CD4-positive, alpha-beta T cell treated with Interleukin-6 at 100 ng/mL for 8 hours (primary cell): ENCODE results near the gene TEAD1.

ENCODE experiments used
- DNase-seq: peaks from one replicate; pipeline ENCODE4 v3.0.0-alpha.2; 2020; ENCODE audit warnings: mixed read lengths, low spot score

The TEAD1 gene

DNA sequence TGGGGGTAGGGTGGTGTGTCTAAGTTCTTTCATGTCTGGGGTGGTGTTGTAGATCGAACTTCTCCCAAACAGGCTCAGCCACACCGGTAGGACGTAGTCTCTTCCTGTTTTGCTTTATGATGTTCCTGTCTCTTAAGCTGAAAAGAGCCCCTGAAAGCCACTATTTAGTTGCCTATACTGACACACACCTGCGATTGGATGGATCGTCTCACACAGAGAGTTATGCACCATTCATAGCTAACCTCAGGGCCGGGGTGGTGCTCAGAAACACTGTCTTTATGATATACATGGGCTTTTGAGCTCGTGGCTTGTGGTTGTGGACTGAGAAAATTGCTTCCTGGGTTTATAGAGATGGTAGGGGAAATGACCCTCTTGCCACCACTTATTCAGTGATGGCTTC lies 137.6 kb downstream of the TEAD1 start:
- no peak for DNase-seq

DNA sequence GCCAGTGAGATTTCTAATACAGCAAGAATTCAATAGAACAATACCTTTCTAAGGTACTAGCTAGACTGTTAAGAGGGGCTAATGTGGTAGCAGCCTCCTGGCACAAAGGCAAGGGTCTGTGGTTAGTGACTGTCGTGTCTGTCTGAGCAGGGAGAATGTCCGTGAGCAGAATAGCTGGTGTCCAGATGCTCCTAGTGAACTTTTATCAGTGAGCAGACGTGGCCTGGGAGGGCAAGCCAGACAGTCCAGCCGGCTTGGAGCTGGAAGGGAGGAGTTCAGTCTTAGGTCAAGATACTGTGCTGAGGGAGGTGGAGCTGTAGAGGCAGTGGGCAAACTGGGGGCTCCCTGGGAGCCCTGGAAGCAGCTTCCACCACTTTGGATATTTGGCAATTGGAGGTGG lies 138.6 kb downstream of the TEAD1 start:
- DNase-seq, result no peak

DNA sequence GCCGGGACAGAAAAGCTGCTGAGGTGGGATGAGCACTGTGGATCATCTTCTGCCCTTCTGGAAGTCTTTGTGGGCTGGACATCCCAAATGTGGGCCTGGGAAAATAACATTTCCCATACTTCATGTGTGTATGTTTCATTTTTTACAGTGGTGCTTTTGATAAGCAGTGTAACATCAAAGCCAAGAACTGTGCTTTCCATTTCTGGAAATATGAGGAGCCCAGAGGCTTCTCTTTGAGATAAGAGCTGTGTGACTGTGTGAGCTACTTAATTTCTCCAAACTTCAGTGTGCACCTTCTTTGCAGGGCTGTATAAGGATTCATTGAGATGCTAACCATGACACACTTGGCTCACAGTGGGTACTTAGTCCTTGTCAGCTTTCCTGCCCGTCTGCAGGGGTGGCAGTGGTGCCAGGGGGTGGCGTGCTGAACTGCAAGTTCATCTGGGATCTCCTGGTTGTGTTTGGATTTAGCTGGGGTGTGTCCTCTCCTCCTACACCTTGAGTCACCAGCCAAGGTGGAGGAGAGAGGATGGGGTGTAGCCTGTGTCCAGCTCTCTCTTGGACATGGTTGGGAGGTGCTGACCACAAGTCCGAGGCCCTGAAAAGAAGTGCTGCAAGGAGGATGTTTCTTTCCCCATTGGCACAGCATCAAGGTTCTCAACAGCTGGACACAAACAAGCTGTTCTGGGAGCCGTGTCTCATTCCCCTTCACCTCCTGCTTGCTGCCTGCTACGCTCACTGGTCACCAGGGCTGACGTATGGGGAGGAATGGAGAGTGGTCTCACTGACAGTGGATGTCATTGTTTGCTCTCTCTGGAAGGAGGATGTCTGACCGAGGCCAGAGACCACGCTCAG lies 139.4 kb downstream of the TEAD1 start:
- DNase-seq, result no peak

DNA sequence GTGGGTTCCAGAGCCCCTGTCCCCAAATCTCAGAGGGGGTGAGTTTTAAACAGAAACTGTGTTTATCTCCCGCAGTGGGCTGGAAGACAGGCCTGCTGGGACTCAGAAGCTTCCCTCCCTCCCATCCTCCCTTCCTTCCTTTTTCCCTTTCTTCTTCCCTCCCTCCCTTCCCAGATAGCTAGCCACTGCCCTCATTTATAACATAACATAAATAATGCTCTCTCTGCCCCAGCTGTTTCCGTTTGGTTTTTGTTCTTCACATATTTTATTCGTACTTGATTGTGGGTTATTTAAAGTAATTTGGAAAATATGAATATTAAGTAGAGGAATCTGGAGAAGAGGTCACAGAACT lies 140.9 kb downstream of the TEAD1 start:
- no peak for DNase-seq

DNA sequence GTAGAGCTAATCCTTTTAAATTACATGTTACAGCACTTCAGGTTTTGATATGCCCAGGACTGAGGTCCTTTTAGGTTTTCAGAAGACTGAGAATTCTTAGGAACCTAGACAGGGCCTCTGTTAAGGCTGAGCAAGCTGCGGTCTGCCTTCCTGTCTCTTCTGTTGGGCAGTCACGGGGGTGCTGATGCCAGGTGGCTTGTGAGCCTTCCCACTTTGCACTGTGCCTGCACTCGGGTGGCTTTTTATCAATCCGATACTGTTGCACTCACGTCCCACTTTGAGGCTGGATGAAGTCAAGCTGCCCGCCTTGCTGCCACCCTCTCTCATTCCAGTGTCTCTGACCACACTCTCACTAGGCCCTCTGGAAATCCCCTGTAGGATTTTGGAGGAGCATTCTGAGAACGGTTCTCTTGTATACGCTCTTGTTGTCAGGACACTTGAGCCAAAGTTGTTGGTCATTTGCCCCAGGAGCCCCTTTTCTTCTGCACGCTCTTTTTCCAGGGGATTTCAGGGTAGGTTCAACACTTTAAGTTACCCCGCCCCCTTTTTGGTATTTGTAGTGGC lies 141.8 kb downstream of the TEAD1 start:
- DNase-seq, result no peak

DNA sequence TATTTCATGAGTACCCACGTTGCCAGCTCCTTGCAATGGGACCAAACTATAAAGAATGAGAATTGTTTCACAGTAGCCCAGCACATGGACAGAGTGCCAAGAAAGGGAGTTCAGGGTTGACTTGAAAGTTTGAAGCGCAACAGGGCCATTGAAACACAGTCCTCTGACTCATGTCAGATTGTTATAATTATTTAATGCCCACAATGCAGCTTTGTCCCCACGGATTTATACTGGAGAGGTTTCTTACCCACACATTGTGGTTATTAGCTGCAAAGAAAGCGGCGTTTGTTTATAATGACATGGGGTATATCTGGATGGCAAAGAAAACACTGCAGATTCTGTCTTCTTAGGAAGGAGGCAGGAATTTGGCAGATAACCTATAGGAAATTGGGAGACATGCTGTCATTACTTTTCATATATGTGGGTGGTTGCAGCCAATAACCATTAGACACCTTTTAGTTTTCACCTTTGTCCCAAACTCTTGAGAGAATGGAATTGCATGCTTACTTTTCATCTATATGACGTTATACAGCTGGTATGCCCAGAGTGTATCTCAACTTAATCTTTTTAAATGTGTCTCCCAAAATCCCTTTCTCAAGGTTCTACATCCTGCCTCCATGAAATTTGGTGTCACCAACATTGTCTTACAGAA lies 143.6 kb downstream of the TEAD1 start:
- DNase-seq, result no peak

DNA sequence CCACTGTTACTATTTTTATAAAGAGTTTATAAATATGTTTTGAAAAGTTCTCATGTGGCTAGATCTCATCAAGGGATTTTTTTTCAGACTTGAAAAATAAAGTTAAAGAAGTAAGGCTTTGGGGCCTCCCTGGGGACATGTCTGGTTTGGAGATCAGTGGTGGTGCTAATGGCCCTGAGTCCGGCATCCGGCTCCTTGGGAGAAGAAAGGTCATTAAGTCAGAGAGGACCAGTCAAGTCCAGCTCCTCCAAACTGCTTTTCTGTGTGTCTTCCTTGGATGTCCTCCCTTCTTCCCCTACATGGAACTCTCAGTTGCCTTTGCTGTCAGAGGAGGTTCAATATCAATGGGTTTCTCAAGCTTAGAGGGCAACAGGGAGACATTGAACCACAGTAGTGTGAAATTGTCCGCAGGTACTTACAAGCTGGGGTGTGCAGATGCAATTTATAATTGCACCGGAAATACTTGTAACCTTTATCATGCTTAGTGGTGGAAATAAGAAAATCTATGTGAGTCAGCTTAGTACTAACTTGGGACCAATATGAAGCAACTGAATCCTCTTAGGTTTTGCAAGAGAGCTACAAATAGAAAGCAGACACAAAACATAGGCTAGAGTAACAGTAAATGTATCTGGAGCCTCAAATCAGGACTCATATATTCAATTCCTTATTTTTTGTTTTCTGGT lies 144.3 kb downstream of the TEAD1 start:
- DNase-seq, result no peak

DNA sequence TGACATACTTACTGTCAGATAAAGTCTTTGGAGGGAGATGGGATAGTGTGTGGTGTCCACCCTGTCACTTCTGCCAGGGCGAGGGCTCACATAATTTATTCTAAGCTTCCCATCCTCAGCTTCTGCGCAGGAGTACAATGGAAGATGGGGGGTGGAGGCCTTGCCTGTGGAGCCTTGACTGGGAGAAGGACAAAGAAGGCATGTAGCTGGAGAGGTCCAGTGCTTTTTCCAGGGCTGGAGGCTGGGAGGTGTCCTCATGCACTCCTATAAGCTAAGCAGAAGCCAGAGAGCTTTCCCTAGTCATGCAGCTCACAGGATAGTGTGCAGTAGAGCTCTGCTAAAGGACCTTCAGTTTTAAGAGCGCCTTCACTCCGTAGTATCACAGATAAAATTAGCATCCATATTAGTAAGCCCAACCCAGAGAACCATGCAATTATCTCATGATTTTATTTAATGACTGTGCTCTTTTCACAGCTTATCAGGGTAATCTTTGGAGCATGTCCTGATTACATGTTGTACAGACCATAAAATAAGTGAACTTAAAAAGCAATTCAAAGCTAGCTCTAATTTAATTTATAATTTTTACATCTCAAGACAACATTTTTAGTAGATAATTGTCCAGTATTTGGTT lies 148.3 kb downstream of the TEAD1 start:
- DNase-seq, result no peak

DNA sequence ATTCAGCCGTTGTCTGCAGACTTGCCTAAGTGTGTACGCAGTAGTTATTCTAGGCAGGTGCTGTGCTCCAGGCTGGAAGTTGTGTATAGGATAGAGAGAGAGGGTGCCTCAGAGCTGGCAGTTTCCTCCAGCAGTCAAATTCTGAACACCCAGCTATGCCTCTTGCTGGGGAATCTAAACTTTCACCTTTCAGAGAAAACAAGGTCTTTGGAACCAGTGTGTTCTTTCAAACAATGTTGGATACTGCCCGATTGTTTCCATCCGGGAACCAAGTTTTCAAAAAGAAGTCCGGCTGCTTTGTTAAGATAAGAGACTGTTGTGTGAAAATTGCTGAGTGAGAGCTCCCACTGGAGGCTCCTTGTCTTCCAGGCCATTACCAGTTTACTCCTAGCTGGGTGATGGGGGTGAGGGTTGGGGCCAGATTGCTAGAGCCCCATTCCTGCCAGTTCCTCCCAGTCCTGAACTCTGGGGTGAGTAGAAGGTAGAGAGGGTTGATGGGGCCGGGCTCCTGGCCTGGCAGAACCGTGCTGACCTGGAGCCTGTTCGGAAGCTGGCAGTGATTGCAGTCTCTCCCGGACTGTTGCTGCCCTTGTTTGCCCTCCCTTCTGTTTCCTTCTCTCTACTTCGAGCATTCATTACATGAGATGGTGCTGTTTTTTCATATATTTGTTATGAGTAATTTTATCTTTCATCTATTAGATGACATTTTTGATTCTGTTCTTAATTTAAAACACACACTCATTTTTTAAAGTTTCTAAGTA lies 150.2 kb downstream of the TEAD1 start:
- DNase-seq, result no peak

DNA sequence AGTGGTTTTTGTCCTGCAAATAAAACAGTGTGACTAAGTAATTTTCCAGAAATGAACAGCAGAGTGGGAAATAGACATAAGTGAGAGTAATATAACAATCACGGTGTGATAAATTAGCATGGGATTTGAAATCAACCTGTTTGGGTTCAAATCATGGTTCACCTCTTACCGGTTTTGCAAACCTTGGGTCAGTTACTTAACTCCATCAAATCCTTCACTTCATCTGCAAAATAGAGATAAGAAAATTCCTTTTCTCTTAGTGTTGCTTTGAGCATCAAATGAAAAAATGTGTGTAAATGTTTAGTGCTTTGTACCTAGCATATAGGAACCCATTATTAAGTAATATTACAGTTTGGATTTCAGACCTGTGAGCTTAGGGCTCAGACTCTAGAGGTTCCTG lies 152.2 kb downstream of the TEAD1 start:
- DNase-seq, result no peak

DNA sequence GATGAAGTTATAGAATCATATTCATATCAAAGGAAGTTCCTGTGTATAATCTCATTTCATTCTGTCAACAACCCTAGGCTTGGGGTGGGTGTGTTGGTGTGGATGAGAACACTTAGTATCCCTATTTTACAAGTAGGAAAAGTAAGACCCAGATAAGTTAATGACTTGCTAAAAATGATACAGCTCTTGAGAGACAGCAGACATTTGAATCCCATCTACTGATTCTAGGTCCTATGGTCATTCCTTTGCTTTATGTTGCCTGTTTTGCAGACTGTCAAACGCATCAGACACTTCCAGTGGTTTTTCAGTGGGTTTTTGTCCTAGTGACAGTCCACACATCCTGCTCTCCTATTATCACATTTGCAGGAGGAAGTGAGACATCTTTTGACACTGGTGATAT lies 153.1 kb downstream of the TEAD1 start:
- DNase-seq, result no peak

DNA sequence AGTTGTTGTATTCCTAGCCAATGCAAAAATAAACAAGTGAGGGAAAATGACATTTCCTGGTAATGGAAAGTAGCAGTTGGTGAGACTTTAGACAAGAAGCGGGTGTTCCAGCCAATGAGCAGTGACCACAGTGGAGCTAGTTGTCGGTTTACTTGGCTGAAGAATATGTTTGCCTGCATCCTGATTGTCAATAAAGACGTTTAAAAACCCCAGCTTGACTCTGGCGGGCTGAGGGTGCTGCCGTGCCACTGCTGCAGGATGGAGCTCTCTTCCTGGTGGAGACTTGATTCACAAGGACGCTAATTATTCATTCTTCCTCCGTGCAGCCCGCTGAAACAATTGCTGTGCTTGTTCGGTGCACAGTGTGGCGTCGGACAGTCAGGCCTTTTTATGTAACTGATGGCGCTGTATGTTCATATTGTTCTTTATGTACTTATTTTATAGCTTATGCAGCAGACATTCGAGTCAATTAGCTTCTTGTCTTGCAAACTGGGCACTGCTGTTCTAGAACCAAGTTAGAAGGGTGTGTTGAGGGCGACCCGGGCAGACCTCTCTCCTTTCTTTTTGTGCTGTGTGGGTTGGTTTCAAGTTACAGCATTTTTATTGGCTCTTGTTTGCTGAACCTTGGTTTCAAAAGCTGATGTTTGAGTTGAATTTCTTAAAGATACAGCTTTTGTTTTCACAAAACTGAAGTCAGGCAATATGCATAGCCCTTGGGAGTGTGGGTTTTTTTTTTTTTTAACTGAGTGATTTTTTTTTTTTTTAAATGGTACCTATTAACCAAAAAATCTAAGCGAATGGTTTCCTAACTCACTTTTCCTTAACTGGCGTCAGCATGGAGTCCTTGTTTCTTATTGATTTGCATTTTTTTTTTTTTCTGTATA lies 153.9 kb downstream of the TEAD1 start:
- no peak for DNase-seq

DNA sequence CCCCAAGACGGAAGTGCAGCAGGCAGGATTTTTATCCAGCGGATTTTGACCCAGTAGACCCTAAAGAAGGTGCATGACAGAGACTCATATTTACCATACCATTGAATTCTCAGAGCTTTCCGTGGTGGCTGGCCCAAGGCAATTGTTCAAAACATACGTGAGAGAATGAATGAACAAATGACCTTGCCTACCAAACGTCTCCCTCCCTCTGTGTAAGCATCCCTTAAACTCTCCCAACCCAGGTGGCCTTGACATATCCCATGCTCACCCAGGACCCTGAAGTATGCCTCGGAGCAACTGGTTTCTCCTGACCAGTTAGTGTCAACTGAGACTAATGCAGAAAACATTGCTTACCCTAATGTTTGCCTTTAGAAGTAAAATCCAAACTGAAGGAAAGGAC lies 154.9 kb downstream of the TEAD1 start:
- DNase-seq, result no peak

DNA sequence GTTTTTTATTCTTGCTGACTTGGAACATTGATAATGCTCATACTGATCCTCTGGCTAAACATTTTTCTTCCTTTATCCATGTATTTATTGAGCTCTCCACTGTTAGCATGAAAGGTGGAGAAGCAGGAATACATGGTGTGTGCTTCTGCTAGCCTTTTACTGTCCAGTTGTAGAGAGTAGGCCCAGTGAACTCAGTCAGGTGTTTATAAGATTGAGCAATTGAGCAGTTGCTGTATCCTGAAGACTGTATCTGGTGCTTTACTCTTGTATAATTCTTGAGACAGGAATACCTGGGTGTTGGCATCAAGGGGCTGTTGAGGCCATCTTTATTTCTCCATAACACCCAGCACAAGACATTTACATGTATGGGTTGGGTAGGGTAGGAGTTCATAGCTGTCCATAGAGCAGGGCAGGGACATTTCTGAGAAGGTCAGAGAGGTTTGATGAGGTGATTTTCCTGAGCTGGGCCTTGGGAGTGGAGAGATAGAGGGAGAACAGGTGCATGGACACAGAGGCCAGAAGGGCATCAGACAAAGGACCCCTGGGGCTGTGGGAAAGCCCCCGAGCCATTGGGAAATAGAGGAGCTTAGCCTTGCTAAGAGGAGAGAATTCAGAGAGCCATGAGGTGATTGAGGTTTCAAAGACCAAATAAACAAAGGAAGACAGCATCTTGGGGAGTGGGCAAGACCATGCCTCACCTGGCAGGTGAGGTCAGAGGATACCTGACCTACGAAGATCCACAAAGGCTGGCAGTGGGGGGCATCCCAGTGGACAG lies 155.5 kb downstream of the TEAD1 start:
- DNase-seq, result no peak

DNA sequence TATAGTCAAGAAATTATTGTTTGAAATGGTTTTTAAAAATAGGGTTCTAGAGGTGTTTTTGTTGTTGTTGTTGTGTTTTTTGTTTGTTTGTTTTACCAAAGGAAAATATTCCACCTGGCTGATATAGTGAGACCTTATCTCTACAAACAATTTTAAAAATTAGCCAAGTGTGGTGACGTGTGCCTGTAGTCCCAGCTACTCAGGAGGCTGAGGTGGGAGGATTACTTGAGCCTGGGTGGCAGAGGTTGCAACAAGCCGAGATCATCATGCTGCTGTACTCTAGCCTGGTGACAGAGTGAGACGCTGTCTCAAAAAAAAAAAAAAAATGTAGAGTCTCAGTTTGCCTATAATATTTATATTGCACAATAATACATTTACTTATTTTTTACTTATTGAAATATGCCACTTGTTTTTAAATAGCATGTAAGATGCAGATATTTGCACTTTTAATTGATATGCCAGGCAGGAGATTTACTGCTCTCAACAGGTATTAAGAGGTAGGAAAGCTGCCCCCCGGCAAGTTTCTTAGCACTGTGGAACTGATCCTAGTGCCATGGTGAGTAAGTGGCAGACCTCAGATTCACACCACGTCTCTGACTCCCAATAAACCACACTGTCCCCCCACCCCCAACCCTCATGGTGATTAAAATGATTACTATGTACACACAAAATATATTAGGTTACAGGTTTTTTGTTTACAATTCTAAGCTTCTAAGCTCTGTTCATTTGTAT lies 157.4 kb downstream of the TEAD1 start:
- no peak for DNase-seq

DNA sequence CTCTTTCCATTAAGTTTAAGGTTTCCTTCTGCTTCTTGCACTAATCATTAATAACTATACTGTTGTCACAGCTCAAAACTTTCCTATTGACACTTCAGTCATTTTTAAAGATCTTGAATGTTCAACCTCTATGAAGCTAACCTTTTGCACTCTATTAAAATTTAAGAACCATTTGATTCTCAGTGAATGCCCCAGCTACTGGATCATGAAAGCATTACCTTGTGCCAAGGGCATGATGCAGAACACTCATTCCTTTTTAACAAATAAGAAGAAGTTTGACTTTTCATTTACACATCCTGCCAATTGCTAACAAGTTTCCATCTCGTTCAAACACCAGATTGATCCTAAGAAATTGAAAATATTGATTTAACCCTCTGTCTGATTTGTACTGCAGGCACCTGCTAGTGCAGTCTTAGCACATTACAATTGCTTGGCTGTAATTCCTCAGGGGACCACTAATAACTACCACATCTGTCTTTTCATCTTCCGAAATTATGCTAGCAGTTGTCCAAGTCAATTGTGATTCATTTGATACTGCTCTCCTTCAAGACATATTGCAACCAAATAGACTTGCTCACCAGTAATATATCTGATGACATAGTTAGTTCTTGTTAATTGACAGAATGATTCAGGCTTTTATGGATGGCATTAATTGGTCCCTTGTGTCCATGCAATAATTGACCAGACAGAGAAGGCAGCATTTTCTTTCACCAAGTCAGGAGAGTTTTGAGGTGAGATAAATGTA lies 158.4 kb downstream of the TEAD1 start:
- no peak for DNase-seq

DNA sequence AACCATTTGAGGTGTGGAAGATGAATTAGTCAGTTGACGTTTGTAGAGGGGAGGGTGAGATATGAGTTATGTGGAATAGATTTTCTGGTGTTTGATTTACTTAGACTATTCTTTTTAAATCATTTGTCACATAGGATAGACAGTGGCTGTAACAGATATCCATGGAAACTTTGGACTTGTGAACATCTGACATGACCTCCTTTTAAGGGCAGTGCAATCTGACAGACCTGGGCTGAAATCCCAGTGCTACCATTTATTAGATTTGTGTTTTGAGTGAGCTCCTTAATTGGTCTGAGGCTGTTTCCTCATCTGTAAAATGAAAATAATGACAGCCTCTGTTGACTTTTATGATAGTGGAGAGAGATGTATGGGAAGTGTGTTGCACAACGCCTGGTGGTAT lies 159.9 kb downstream of the TEAD1 start:
- no peak for DNase-seq

DNA sequence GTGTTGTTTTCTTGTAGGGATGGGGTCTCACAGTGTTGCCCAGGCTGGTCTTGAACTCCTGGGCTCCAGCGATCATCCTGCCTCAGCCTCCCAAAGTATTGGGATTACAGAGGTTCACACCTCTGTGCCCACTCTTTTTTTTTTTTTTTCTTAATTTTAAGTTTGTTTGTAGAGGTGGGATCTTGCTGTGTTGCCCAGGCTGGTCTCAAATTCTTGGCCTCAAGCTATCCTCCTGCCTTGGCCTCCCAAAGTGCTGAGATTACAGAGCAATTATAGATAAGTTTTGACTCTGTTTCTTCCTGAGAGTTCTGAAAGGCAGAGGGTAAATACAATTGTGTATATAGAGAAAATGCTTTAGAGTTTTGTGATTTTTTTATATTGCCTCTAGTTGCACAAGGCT lies 160.4 kb downstream of the TEAD1 start:
- DNase-seq, result no peak
